SJSA1 (cell line): Measurements from ENCODE around the gene SLC2A4RG. TPM values are rescaled to one million over a fixed set of nuclear protein-coding genes. Genes with fewer than 3 reads are reported as not detected.
"Not testable (repeated sequence)": the region's sequence is repeated elsewhere in the genome, so short reads cannot be mapped to it uniquely, and the experiment has no call there.

ENCODE experiments used
- DNase-seq, 2 experiments: peaks; one replicate each; pipeline ENCODE4 v3.0.0-alpha.2; 2015 to 2020; ENCODE audit warnings: low spot score in 2 of 2, low read depth in 1 of 2
- H3K27ac ChIP-seq: fragments of 250-450 bp; sonication (Bioruptor Pico); 2 replicates; pipeline ENCODE4 v1.5.1; 2020; ENCODE audit warnings: mild to moderate bottlenecking, moderate library complexity
- H3K27me3 ChIP-seq: fragments of 250-450 bp; sonication (Bioruptor Pico); replicated peaks from 2 replicates; pipeline ENCODE4 v1.5.1; 2020; ENCODE audit warnings: mild to moderate bottlenecking, moderate library complexity
- H3K36me3 ChIP-seq: fragments of 250-450 bp; sonication (Bioruptor Pico); 2 replicates; pipeline ENCODE4 v1.5.1; 2020; ENCODE audit warnings: mild to moderate bottlenecking
- H3K4me1 ChIP-seq: fragments of 250-450 bp; sonication (Bioruptor Pico); replicated peaks from 2 replicates; pipeline ENCODE4 v1.6.1; 2021; ENCODE audit warnings: mild to moderate bottlenecking
- H3K4me3 ChIP-seq: fragments of 250-450 bp; sonication (Bioruptor Pico); 2 replicates; pipeline ENCODE4 v1.5.1; 2020; ENCODE audit warnings: mild to moderate bottlenecking
- H3K9me3 ChIP-seq: fragments of 250-450 bp; sonication (Bioruptor Pico); replicated peaks from 2 replicates; pipeline ENCODE4 v1.5.1; 2020; ENCODE audit warnings: mild to moderate bottlenecking
- total RNA-seq: library from RNA; depleted of rRNA; stranded (reverse); fragments of >200 nt; shearing (Covaris generic); gene quantifications from 2 replicates; pipeline ENCODE4 v1.2.3, GENCODE V29; 2014

The SLC2A4RG gene
- total RNA-seq, 1 experiment from 2014 or later = 66.9 TPM

DNA sequence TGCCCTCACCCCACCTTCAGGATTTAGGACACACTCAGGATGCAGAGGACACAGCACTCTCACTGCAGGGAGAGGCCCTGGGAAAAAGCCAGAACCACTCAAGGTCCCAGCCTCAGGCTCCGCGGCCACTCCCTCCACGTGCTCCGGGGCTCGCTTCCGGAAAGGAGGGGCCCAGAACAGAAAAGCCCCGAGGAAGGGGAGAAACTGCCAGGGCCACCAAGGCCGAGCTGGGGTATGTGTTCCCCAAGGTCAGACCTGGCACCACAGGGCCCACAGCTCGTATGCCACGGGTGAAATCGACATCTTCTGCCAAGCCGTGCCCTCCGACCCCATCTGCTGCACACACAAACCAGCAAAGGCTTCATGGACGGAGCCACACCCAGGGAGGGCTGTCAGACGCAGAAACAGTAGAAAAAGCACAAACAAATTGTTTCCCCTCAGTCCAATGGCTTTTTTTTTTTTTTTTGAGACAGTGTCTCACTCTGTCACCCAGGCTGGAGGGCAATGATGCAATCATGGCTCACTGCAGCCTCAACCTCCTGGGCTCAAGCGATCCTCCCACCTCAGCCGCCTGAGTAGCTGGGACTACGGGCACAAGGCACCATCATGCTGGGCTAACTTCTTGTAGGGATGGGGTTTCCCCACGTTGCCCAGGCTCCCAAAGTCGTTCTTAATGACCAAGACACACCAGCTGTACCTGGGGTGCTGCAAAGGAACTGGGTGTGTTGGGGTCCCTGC, 33.4 kb downstream of the SLC2A4RG start:
- no peaks in the 10 kb centered on the region for H3K27me3 ChIP-seq
- H3K36me3 ChIP-seq = no peaks in the 10 kb centered on the region
- H3K4me3 ChIP-seq = no peak overlapping the region
- H3K9me3 ChIP-seq = no peaks in the 10 kb centered on the region
- peak in 1 of 2 experiments; percentile 42 for DNase-seq
- H3K27ac ChIP-seq = no peak overlapping the region
- H3K4me1 ChIP-seq = peaks cover 6% of the 10 kb centered on the region

DNA sequence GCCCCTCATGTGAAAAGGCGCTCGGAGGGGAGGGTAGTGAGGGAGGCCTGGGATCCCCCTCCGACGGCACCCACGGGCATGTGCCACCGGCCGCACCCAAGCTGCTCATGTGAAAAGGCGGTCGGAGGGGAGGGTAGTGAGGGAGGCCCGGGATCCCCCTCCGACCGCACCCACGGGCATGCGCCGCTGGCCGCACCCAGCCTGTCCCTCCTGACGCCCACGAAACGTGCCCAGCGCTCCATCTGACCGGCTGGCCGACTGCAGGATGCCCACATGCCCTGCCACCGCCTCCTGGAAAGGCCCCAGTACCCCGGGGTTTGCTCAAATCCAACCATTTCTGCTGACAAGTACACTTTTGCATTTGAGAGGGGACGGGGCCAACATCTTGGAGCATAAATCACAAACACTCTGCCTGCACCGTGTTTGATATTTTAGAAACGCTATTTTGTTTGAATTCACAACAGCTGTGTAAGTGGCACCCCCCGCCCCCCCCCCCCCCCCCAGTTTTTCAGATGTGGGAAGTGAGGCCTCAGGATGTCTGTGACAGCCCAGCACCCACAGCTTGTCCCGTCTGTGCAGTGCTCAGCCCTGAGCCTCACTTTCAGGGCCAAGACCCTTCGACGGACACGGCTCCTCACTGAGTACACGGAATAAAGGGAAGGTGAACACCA, 34.1 kb downstream of the SLC2A4RG start:
- peaks cover 14% of the 10 kb centered on the region for H3K4me1 ChIP-seq
- peak in 1 of 2 experiments; percentile 39 for DNase-seq
- no peak overlapping the region for H3K27ac ChIP-seq
- H3K9me3 ChIP-seq = no peaks in the 10 kb centered on the region
- H3K36me3 ChIP-seq = no peaks in the 10 kb centered on the region
- no peaks in the 10 kb centered on the region for H3K27me3 ChIP-seq
- H3K4me3 ChIP-seq = no peak overlapping the region

DNA sequence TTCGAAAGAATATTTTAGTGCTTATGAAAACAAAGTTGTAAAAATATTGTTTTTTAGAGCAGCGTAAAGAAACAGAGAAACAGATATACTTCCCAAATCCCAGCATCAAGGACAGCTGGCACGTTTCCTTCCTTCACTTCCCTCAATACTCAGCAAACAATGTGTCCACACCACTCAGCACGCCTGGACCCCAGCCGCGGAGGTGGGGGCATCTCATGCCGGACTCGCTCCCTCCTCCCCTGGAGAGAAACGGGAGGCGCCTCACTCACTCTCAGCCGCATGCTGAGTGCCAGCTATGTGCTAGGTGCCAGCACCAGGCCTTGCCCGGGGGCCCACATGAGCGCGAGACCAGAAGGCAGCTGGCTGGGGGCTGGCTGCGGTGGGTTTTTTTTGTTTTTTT, 34.7 kb downstream of the SLC2A4RG start:
- peaks cover 15% of the 10 kb centered on the region for H3K4me1 ChIP-seq
- DNase-seq = peak in 1 of 2 experiments; percentile 37
- H3K27ac ChIP-seq = no peak overlapping the region

DNA sequence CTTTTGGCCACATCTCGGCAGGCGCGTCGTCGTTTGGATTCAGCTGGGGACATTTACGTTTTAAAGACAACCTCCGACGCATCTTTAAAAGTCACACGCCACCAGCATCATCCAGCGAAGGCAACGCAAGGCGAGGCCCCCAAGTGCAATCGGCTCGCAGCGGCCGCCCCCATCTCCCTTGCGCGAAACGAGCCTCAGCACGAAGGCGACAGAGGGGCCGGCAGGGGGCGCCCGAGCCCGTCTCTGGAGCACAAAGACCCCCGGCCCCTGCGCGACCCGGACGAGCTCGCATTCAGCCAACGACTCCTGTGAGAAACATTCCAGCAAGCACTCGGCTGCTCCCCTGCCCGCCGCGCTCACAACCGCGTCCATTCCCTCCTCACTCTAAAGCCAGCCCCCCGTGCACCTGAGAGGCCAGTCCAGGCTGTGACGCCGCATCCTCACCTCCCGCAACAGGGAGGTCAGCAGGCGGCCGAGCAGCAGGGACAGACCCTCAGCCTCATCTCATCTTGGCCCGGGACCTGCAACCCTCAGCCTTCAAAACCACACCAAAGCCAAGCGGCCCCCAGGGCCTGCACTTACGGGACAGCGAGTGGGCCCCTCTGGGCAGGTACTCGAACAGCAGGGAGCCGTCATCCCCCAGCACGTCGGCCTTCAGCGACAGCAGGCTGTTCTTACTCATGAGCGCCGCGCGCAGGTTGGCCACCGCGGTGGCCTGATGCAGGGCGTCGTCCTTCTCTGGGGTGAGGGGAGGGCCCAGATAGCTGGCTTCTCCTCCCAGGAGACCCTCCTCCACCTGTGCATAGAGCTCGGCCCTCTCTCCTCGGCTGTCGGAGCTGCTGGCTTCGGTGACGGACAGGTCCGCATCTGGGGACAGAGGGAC, 35.8 kb downstream of the SLC2A4RG start:
- H3K27me3 ChIP-seq = no peaks in the 10 kb centered on the region
- H3K27ac ChIP-seq = no peak overlapping the region
- H3K4me3 ChIP-seq = no peak overlapping the region
- peaks cover 15% of the 10 kb centered on the region for H3K4me1 ChIP-seq
- H3K9me3 ChIP-seq = no peaks in the 10 kb centered on the region
- peak in 1 of 2 experiments; percentile 50 for DNase-seq
- H3K36me3 ChIP-seq = no peaks in the 10 kb centered on the region

More for the DNA sequence above, 34.7 kb downstream of the SLC2A4RG start:
- Histone ChIP-seq H3K9me3 (no peaks in the 10 kb centered on the region), H3K4me3 (no peak overlapping the region), H3K36me3 (no peaks in the 10 kb centered on the region), H3K27me3 (no peaks in the 10 kb centered on the region)

DNA sequence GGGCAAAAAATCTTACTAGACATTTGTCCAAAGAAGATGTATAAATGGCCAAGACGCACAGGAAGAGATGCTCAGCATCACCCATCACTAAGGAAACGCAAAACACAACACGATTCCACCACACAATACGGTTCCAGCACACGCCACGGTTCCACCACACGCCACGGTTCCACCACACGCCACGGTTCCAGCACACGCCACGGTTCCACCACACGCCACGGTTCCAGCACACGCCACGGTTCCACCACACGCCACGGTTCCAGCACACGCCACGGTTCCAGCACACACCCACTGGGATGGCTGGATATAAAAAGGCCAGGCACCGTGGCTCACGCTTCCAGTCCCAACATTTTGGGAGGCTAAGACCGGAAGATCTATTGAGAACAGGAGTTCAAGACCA, 37.3 kb downstream of the SLC2A4RG start:
- H3K27me3 ChIP-seq, H3K4me3 ChIP-seq, H3K9me3 ChIP-seq, DNase-seq, H3K36me3 ChIP-seq, H3K27ac ChIP-seq: not testable (repeated sequence)
- H3K4me1 ChIP-seq = peaks cover 15% of the 10 kb centered on the region

DNA sequence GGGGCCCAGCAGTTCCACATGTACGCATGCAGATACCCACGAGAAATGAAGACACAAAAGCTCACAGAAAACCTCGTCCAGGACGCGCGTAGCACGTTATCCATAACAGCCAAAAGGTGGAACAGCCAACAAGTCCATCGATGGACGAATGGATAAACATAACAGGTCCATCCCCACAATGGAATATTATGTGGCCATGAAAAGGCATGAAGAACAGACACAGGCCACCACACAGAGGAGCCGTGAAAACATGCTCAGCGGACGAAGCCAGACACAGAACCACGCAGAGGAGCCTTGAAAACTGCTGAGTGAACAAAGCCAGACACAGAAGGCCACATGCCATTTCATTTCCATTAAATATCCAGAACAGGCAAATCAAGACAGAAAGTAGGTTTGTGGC, 38.0 kb downstream of the SLC2A4RG start:
- DNase-seq = no peak
- Histone ChIP-seq H3K4me3 (no peak overlapping the region), H3K27ac (no peak overlapping the region), H3K27me3 (no peaks in the 10 kb centered on the region), H3K36me3 (no peaks in the 10 kb centered on the region), H3K9me3 (no peaks in the 10 kb centered on the region), H3K4me1 (peaks cover 15% of the 10 kb centered on the region)

DNA sequence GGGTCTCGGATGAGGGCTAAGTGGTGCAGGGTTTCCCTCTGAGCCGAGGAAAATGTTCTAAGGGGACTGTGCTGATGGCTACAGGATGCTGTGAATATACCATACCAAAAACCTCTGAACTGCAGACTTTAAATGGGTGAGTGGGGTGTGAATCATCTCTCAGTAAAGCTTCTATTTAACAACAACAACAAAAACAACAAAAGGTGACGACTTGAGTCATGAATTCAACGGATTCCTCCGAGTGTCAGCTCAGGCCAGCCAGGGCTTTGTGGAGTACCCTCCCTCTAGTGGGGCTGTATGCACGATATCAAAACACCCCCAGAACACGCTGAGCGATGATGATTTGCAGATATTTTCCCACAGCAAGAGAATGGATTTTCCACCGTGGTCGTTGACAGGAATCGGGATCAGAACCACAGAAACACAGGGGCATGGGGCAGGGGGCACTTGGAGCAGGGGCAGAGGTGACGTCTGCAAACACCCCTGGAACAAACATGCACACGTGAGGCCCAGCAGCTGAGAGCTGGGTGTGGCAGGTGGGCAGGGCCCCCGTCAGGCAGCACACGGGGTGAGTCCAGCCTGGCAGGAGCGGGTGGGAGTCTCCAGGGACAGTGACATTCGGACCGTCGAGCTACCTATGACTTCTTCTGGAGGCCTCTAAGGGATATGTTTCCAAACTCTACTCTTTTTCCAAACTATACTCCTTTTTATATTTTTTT, 38.6 kb downstream of the SLC2A4RG start:
- peak; percentile 67 to 71 for DNase-seq
- Histone ChIP-seq H3K36me3 (no peaks in the 10 kb centered on the region), H3K4me1 (peaks cover 15% of the 10 kb centered on the region), H3K27ac (peak overlapping the region; percentile 22; the same call in 1 of the 2 replicates), H3K4me3 (no peak overlapping the region), H3K27me3 (no peaks in the 10 kb centered on the region), H3K9me3 (no peaks in the 10 kb centered on the region)

DNA sequence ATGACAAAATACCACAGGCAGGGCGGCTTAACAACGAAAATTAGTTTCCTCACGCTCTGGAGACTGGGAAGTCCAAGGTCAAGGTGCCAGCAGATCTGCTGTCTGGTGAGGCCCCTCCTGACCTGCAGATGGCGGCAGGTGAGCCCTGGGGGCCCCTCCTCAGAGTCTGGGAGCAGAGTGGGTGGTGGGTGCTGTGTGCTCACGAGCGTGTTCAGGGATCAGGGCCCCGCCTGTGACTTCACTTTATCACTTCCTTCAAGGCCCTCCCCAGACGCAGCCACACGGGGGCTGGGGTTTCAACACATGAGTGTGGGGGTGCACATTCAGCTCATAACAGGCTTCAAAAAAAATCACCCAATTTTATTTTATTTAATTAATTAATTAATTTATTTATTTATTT, 39.3 kb downstream of the SLC2A4RG start:
- Histone ChIP-seq H3K4me1 (peaks cover 15% of the 10 kb centered on the region), H3K27me3 (no peaks in the 10 kb centered on the region), H3K9me3 (no peaks in the 10 kb centered on the region), H3K36me3 (no peaks in the 10 kb centered on the region), H3K4me3 (no peak overlapping the region), H3K27ac (no peak overlapping the region)
- no peak for DNase-seq

DNA sequence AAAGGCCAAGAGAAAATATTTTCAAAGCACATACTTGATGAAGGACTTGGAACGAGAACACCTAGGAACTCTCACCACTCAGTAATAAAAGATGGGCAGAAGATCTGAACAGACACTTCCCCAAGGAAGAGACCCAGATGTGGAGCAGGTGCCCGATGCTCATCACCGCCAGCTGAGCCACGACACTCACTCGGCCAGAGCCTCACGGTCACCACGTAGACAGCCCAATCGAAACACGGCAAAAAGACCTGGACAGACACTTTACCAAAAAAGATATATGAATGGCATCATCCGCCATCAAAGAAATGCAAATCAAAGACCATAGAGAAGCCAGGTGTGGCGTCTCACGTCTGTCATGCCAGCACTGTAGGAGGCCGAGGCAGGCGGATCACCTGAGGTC, 41.6 kb downstream of the SLC2A4RG start:
- DNase-seq = no peak
- H3K27ac ChIP-seq = no peak overlapping the region
- H3K4me1 ChIP-seq = peaks cover 15% of the 10 kb centered on the region
- H3K9me3 ChIP-seq = no peaks in the 10 kb centered on the region
- no peak overlapping the region for H3K4me3 ChIP-seq
- H3K27me3 ChIP-seq = no peaks in the 10 kb centered on the region
- no peaks in the 10 kb centered on the region for H3K36me3 ChIP-seq

DNA sequence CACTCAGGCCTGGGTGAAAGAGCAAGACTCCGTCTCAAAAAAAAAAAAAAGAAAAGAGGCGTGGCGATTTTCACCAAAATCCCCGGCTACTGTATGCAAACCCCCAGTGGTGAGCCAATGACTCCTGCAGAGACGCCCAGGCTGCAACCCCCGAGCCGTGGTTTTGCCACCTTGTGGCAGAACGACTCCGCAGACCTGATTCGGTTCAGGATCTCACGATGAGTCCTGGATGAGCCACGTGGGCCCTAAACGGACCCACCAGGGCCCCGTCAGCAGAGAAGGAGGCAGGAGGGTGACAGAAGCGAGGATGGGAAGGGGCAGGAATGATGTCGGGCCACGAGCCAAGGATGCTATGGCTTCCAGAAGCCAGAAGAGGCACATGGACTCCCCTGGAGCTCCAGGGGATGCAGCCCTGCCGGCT, 42.5 kb downstream of the SLC2A4RG start:
- Histone ChIP-seq H3K27me3 (no peaks in the 10 kb centered on the region), H3K36me3 (no peaks in the 10 kb centered on the region), H3K27ac (no peak overlapping the region), H3K4me1 (peaks cover 15% of the 10 kb centered on the region), H3K9me3 (no peaks in the 10 kb centered on the region), H3K4me3 (no peak overlapping the region)
- no peak for DNase-seq

DNA sequence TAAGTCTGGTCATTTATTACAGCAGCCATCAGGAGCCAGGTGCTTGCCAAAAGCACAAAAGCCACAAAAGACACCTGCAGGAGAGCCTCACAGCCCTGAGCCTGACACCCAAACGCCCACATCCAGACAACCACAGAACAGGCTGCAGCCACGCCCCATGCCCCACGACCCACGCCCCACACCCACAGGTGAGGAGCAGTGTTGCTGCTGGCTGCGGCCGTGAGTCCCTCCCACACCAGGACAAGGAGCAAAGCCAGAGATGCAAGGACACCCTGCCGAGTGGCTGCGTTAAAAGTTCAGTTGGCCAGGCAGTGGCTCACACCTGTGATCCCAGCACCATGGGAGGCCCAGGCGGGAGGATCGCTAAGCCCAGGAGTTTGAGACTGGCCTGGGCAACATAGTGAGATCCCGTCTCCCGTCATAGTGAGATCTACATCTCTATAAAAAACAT, 43.0 kb downstream of the SLC2A4RG start:
- no peak for DNase-seq
- Histone ChIP-seq H3K27ac (no peak overlapping the region), H3K4me3 (no peak overlapping the region), H3K27me3 (no peaks in the 10 kb centered on the region), H3K9me3 (no peaks in the 10 kb centered on the region), H3K36me3 (no peaks in the 10 kb centered on the region), H3K4me1 (peaks cover 13% of the 10 kb centered on the region)

DNA sequence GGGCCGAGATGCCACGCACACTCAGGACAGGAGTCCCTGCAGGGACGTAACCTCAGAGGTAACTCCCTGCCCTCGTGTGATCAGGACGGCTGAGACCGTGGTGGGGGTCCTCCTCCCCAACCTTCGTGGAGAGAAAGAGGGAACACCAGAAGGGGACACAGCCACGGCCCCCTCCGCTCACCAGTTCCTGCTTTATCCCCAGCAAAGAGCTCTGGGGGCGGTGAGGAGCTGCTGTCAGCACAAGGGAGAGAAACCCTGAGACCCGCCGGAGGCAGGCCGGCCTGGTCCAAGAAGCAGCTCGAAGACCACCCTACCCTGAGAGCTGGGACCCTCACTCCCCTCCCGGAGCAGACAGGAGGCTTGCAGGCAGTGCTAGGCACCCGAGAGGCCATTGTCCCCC, 44.4 kb downstream of the SLC2A4RG start:
- Histone ChIP-seq H3K9me3 (no peaks in the 10 kb centered on the region), H3K36me3 (no peaks in the 10 kb centered on the region), H3K27me3 (no peaks in the 10 kb centered on the region), H3K4me3 (no peak overlapping the region), H3K27ac (no peak overlapping the region), H3K4me1 (no peaks in the 10 kb centered on the region)
- DNase-seq = no peak

DNA sequence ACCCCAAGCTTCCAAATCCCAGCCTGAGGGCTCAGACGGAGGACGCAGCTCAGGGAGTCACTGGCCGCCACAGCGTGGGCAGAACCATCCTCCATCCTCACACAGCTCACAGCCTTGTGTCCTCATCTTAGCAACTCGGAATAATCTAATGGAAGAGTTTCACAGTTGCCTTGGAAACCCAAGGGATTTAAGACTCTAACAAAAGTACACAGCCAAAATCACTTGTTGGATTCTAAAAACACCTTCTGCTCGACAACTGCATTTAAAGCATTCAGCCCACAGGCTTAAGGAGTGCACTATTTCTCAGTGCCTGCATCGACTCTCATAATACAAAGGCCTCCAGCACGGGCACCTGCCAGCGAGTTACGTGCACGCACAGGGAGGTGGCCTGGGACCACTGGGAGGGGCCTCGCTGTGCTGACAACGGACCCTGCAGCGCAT, 46.1 kb downstream of the SLC2A4RG start:
- Histone ChIP-seq H3K36me3 (no peaks in the 10 kb centered on the region), H3K9me3 (no peaks in the 10 kb centered on the region), H3K27ac (no peak overlapping the region), H3K4me3 (no peak overlapping the region), H3K27me3 (no peaks in the 10 kb centered on the region), H3K4me1 (no peaks in the 10 kb centered on the region)
- no peak for DNase-seq
